Measurements from ENCODE around the gene APBB2. TPM values are rescaled to one million over a fixed set of nuclear protein-coding genes. Genes with fewer than 3 reads are reported as not detected.
A peak's percentile ranks its signal among the peaks of the same experiment; 100 is the strongest.
"Not testable (repeated sequence)": the region's sequence is repeated elsewhere in the genome, so short reads cannot be mapped to it uniquely, and the experiment has no call there.

The APBB2 gene
- polyA plus RNA-seq, 3 donors: 0.15 to 0.33 TPM; not detected in 1

- Histone ChIP-seq H3K36me3 (replicated peaks in 1 of 2; ENCODE audit: control insufficient read depth in 1 of 2, insufficient read depth in 2 of 2, low read length in 2 of 2) (no peaks in the 10 kb centered on the region), H3K27me3 (ENCODE audit: control insufficient read depth in 2 of 2, insufficient read depth in 2 of 2, low read length in 2 of 2) (no peaks in the 10 kb centered on the region), H3K9me3 (replicated peaks in 1 of 2; ENCODE audit: control insufficient read depth in 1 of 2, insufficient read depth in 1 of 2, low read length in 2 of 2) (no peaks in the 10 kb centered on the region), H3K27ac (ENCODE audit: low read depth in 1 of 2, low read length in 2 of 2) (no peak overlapping the region), H3K4me3 (replicated peaks in 1 of 3; ENCODE audit: low read depth in 2 of 3, low read length in 3 of 3) (no peak overlapping the region), H3K4me1 (ENCODE audit: control insufficient read depth in 1 of 2, insufficient read depth in 2 of 2, low read length in 2 of 2) (no peaks in the 10 kb centered on the region), H3K4me2 (replicated peaks; ENCODE audit: extremely low read depth, low read length, poor library complexity, severe bottlenecking) (no peak overlapping the region), H4K20me1 (ENCODE audit: insufficient read depth, low read length) (no peaks in the 10 kb centered on the region), H2AFZ (ENCODE audit: insufficient read depth, low read depth, low read length, poor library complexity, severe bottlenecking) (peak overlapping the region; percentile 48), H3K9ac (ENCODE audit: insufficient read depth, low read length, poor library complexity, severe bottlenecking) (no peak overlapping the region), H3K79me2 (ENCODE audit: insufficient read depth, low read length) (no peaks in the 10 kb centered on the region)
- WGBS (ENCODE audit: insufficient coverage): 94% methylated on average over 7 of the region's 12 CpGs
- no peak for TF ChIP-seq CTCF (IDR thresholded peaks at IDR 0.05)
- Mint-ChIP-seq H3K27me3 (ENCODE audit: low read depth in 3 of 3) (peaks cover 0 to 3% (median 0%) of the 10 kb centered on the region in 3 donors), H3K4me1 (peaks cover 13% of the 10 kb centered on the region), H3K36me3 (no peaks in the 10 kb centered on the region), H3K27ac (peak overlapping the region in 1 of 7 donors; percentile 41), H3K9me3 (no peaks in the 10 kb centered on the region), H3K4me3 (no peak overlapping the region)
- DNase-seq: no peak
- intact Hi-C loops (cut with micrococcal nuclease): no loop called here
Observed at GRCh38 chr4:40908297-40908696, 306.0 kb downstream of the APBB2 start.

GRCh38 chr4:40905414-40905813, 308.9 kb downstream of the APBB2 start:
- Histone ChIP-seq H3K9ac (ENCODE audit: insufficient read depth, low read length, poor library complexity, severe bottlenecking) (no peak overlapping the region), H3K9me3 (replicated peaks in 1 of 2; ENCODE audit: control insufficient read depth in 1 of 2, insufficient read depth in 1 of 2, low read length in 2 of 2) (no peaks in the 10 kb centered on the region), H4K20me1 (ENCODE audit: insufficient read depth, low read length) (no peaks in the 10 kb centered on the region), H3K4me3 (replicated peaks in 1 of 3; ENCODE audit: low read depth in 2 of 3, low read length in 3 of 3) (no peak overlapping the region), H2AFZ (ENCODE audit: insufficient read depth, low read depth, low read length, poor library complexity, severe bottlenecking) (no peak overlapping the region), H3K27me3 (ENCODE audit: control insufficient read depth in 2 of 2, insufficient read depth in 2 of 2, low read length in 2 of 2) (no peaks in the 10 kb centered on the region), H3K4me2 (replicated peaks; ENCODE audit: extremely low read depth, low read length, poor library complexity, severe bottlenecking) (no peak overlapping the region), H3K4me1 (ENCODE audit: control insufficient read depth in 1 of 2, insufficient read depth in 2 of 2, low read length in 2 of 2) (no peaks in the 10 kb centered on the region), H3K79me2 (ENCODE audit: insufficient read depth, low read length) (no peaks in the 10 kb centered on the region), H3K36me3 (replicated peaks in 1 of 2; ENCODE audit: control insufficient read depth in 1 of 2, insufficient read depth in 2 of 2, low read length in 2 of 2) (no peaks in the 10 kb centered on the region), H3K27ac (ENCODE audit: low read depth in 1 of 2, low read length in 2 of 2) (no peak overlapping the region)
- no peak for TF ChIP-seq CTCF (IDR thresholded peaks at IDR 0.05)
- Mint-ChIP-seq H3K27ac (no peak overlapping the region), H3K9me3 (no peaks in the 10 kb centered on the region), H3K36me3 (no peaks in the 10 kb centered on the region), H3K27me3 (ENCODE audit: low read depth in 3 of 3) (peaks cover 0 to 3% (median 0%) of the 10 kb centered on the region in 3 donors), H3K4me3 (no peak overlapping the region), H3K4me1 (peaks cover 9% of the 10 kb centered on the region)
- no peak for DNase-seq
- WGBS (ENCODE audit: insufficient coverage): 60% methylated on average over 1 of the region's 8 CpGs
- intact Hi-C loops (cut with micrococcal nuclease): no loop called here

- 94% methylated on average over 2 of the region's 4 CpGs for WGBS (ENCODE audit: insufficient coverage)
- H3K4me2 ChIP-seq (replicated peaks; ENCODE audit: extremely low read depth, low read length, poor library complexity, severe bottlenecking); H3K27me3 ChIP-seq (ENCODE audit: control insufficient read depth in 2 of 2, insufficient read depth in 2 of 2, low read length in 2 of 2); H4K20me1 ChIP-seq (ENCODE audit: insufficient read depth, low read length); H3K27me3 Mint-ChIP-seq (ENCODE audit: low read depth in 3 of 3); intact Hi-C loops (cut with micrococcal nuclease); H3K36me3 ChIP-seq (replicated peaks in 1 of 2; ENCODE audit: control insufficient read depth in 1 of 2, insufficient read depth in 2 of 2, low read length in 2 of 2); H3K4me3 ChIP-seq (replicated peaks in 1 of 3; ENCODE audit: low read depth in 2 of 3, low read length in 3 of 3); DNase-seq; H3K4me1 Mint-ChIP-seq; H3K4me3 Mint-ChIP-seq; H3K9me3 Mint-ChIP-seq; H3K27ac ChIP-seq (ENCODE audit: low read depth in 1 of 2, low read length in 2 of 2); H3K27ac Mint-ChIP-seq; H3K36me3 Mint-ChIP-seq; H2AFZ ChIP-seq (ENCODE audit: insufficient read depth, low read depth, low read length, poor library complexity, severe bottlenecking); H3K9me3 ChIP-seq (replicated peaks in 1 of 2; ENCODE audit: control insufficient read depth in 1 of 2, insufficient read depth in 1 of 2, low read length in 2 of 2); H3K9ac ChIP-seq (ENCODE audit: insufficient read depth, low read length, poor library complexity, severe bottlenecking); H3K4me1 ChIP-seq (ENCODE audit: control insufficient read depth in 1 of 2, insufficient read depth in 2 of 2, low read length in 2 of 2); H3K79me2 ChIP-seq (ENCODE audit: insufficient read depth, low read length): not testable (repeated sequence)
Observed at GRCh38 chr4:40900531-40900930, 313.8 kb downstream of the APBB2 start.
